GM23338 (cell line): ENCODE data around the gene PCSK7.

Source experiments
- CREB1 ChIP-seq: fragments of 250-450 bp; sonication (Bioruptor Pico); IDR thresholded peaks from 2 replicates; pipeline ENCODE4 v1.5.0; 2020; ENCODE audit warnings: low read depth, mild to moderate bottlenecking, moderate library complexity
- EZH2 ChIP-seq: fragments of 200-600 bp; sonication (generic); IDR thresholded peaks from one replicate; pipeline ENCODE4 v1.8.0; 2017; ENCODE audit warnings: antibody characterized with exemption, mild to moderate bottlenecking, low read depth; ENCODE audit not compliant: unreplicated experiment
- EZH2phosphoT487 ChIP-seq: fragments of 200-600 bp; sonication (generic); IDR thresholded peaks from one replicate; pipeline ENCODE4 v1.8.1; 2018; ENCODE audit warnings: antibody characterized with exemption; ENCODE audit not compliant: unreplicated experiment
- POLR2AphosphoS5 ChIP-seq: IDR thresholded peaks from 2 replicates; pipeline ENCODE4 v1.6.1; 2016; ENCODE audit warnings: antibody characterized with exemption, low read depth
- ZNF114 ChIP-seq: fragments of 250-450 bp; sonication (Bioruptor Pico); IDR thresholded peaks from 2 replicates; pipeline ENCODE4 v1.5.0; 2020; ENCODE audit warnings: mild to moderate bottlenecking, moderate library complexity
- TF ChIP-seq, protein P1 (sequence below), 2 experiments: fragments of 200-600 bp in 1 of 2; sonication (generic) in 1 of 2; conservative IDR thresholded peaks; 2 replicates each; pipeline versions ENCODE4 v1.5.1 to v1.6.1; 2016 to 2017; ENCODE audit warnings: antibody characterized with exemption in 2 of 2, low read depth in 2 of 2, mild to moderate bottlenecking in 2 of 2, moderate library complexity in 1 of 2
- TF ChIP-seq, protein P2 (sequence below): fragments of 250-450 bp; sonication (Bioruptor Pico); IDR thresholded peaks from 2 replicates; pipeline ENCODE4 v1.5.0; 2020; ENCODE audit warnings: mild to moderate bottlenecking, moderate library complexity
- TF ChIP-seq, protein P3 (sequence below): IDR thresholded peaks from one replicate; pipeline ENCODE4 v1.6.1; 2018; ENCODE audit warnings: antibody characterized with exemption; ENCODE audit not compliant: unreplicated experiment

DNA sequence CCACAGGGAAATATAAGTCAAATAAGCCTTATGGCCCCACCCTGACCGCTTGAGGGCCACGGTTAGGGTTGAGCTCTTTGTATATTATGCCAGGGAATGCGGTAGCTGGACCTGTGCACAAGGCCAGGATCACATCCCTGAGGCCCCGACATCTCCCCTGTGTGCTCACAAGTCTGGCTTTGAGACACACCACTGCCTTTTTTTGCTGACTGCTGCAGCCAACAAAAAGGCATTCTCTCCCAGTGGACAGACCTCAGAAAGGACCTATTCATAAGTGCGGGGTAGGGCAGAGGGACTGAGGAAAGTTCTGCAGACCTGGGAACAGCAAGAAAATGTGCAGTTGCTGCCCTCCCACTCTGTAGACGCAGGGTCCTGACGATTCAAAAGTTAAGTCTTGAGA, 56.8 kb downstream of the PCSK7 start:
- TF ChIP-seq, protein P1, sequence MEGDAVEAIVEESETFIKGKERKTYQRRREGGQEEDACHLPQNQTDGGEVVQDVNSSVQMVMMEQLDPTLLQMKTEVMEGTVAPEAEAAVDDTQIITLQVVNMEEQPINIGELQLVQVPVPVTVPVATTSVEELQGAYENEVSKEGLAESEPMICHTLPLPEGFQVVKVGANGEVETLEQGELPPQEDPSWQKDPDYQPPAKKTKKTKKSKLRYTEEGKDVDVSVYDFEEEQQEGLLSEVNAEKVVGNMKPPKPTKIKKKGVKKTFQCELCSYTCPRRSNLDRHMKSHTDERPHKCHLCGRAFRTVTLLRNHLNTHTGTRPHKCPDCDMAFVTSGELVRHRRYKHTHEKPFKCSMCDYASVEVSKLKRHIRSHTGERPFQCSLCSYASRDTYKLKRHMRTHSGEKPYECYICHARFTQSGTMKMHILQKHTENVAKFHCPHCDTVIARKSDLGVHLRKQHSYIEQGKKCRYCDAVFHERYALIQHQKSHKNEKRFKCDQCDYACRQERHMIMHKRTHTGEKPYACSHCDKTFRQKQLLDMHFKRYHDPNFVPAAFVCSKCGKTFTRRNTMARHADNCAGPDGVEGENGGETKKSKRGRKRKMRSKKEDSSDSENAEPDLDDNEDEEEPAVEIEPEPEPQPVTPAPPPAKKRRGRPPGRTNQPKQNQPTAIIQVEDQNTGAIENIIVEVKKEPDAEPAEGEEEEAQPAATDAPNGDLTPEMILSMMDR (conservative IDR thresholded peaks at IDR 0.05; ENCODE audit: low read depth in 2 of 2), result no peak
- TF ChIP-seq POLR2AphosphoS5 (no peak), ZNF114 (no peak), EZH2phosphoT487 (no peak), EZH2 (no peak), CREB1 (no peak)
- TF ChIP-seq, protein P2, sequence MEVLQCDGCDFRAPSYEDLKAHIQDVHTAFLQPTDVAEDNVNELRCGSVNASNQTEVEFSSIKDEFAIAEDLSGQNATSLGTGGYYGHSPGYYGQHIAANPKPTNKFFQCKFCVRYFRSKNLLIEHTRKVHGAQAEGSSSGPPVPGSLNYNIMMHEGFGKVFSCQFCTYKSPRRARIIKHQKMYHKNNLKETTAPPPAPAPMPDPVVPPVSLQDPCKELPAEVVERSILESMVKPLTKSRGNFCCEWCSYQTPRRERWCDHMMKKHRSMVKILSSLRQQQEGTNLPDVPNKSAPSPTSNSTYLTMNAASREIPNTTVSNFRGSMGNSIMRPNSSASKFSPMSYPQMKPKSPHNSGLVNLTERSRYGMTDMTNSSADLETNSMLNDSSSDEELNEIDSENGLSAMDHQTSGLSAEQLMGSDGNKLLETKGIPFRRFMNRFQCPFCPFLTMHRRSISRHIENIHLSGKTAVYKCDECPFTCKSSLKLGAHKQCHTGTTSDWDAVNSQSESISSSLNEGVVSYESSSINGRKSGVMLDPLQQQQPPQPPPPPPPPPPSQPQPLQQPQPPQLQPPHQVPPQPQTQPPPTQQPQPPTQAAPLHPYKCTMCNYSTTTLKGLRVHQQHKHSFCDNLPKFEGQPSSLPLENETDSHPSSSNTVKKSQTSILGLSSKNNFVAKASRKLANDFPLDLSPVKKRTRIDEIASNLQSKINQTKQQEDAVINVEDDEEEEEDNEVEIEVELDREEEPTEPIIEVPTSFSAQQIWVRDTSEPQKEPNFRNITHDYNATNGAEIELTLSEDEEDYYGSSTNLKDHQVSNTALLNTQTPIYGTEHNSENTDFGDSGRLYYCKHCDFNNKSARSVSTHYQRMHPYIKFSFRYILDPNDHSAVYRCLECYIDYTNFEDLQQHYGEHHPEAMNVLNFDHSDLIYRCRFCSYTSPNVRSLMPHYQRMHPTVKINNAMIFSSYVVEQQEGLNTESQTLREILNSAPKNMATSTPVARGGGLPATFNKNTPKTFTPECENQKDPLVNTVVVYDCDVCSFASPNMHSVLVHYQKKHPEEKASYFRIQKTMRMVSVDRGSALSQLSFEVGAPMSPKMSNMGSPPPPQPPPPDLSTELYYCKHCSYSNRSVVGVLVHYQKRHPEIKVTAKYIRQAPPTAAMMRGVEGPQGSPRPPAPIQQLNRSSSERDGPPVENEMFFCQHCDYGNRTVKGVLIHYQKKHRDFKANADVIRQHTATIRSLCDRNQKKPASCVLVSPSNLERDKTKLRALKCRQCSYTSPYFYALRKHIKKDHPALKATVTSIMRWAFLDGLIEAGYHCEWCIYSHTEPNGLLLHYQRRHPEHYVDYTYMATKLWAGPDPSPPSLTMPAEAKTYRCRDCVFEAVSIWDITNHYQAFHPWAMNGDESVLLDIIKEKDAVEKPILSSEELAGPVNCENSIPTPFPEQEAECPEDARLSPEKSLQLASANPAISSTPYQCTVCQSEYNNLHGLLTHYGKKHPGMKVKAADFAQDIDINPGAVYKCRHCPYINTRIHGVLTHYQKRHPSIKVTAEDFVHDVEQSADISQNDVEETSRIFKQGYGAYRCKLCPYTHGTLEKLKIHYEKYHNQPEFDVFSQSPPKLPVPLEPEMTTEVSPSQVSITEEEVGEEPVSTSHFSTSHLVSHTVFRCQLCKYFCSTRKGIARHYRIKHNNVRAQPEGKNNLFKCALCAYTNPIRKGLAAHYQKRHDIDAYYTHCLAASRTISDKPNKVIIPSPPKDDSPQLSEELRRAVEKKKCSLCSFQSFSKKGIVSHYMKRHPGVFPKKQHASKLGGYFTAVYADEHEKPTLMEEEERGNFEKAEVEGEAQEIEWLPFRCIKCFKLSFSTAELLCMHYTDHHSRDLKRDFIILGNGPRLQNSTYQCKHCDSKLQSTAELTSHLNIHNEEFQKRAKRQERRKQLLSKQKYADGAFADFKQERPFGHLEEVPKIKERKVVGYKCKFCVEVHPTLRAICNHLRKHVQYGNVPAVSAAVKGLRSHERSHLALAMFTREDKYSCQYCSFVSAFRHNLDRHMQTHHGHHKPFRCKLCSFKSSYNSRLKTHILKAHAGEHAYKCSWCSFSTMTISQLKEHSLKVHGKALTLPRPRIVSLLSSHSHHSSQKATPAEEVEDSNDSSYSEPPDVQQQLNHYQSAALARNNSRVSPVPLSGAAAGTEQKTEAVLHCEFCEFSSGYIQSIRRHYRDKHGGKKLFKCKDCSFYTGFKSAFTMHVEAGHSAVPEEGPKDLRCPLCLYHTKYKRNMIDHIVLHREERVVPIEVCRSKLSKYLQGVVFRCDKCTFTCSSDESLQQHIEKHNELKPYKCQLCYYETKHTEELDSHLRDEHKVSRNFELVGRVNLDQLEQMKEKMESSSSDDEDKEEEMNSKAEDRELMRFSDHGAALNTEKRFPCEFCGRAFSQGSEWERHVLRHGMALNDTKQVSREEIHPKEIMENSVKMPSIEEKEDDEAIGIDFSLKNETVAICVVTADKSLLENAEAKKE, result no peak
- TF ChIP-seq, protein P3, sequence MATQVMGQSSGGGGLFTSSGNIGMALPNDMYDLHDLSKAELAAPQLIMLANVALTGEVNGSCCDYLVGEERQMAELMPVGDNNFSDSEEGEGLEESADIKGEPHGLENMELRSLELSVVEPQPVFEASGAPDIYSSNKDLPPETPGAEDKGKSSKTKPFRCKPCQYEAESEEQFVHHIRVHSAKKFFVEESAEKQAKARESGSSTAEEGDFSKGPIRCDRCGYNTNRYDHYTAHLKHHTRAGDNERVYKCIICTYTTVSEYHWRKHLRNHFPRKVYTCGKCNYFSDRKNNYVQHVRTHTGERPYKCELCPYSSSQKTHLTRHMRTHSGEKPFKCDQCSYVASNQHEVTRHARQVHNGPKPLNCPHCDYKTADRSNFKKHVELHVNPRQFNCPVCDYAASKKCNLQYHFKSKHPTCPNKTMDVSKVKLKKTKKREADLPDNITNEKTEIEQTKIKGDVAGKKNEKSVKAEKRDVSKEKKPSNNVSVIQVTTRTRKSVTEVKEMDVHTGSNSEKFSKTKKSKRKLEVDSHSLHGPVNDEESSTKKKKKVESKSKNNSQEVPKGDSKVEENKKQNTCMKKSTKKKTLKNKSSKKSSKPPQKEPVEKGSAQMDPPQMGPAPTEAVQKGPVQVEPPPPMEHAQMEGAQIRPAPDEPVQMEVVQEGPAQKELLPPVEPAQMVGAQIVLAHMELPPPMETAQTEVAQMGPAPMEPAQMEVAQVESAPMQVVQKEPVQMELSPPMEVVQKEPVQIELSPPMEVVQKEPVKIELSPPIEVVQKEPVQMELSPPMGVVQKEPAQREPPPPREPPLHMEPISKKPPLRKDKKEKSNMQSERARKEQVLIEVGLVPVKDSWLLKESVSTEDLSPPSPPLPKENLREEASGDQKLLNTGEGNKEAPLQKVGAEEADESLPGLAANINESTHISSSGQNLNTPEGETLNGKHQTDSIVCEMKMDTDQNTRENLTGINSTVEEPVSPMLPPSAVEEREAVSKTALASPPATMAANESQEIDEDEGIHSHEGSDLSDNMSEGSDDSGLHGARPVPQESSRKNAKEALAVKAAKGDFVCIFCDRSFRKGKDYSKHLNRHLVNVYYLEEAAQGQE, result no peak
